Adrenal gland (tissue), 5 donors: ENCODE data around the gene PIGT.

Experiments
- POLR2A ChIP-seq, 2 donors: fragments of 450-650 bp; IDR thresholded peaks; one replicate each; pipeline ENCODE4 v1.6.1; 2017; ENCODE audit warnings: antibody characterized with exemption in 2 of 2, mild to moderate bottlenecking in 2 of 2, moderate library complexity in 1 of 2
- TF ChIP-seq, protein P1 (sequence below), 6 experiments: fragments of 450-650 bp in 4 of 6; fragments of 200-600 bp in 2 of 6; sonication (generic) in 1 of 6; IDR thresholded peaks; 1 replicate in 5 of 6; 2 replicates in 1 of 6; pipeline versions ENCODE4 v1.5.1 to v1.8.0; 2016 to 2021; ENCODE audit warnings: antibody characterized with exemption in 6 of 6, mild to moderate bottlenecking in 2 of 6, moderate library complexity in 1 of 6
- donor health status: DM: no; HTN: no; CAD: no.

- no peak for TF ChIP-seq POLR2A (IDR thresholded peaks at IDR 0.05)
- TF ChIP-seq, protein P1, sequence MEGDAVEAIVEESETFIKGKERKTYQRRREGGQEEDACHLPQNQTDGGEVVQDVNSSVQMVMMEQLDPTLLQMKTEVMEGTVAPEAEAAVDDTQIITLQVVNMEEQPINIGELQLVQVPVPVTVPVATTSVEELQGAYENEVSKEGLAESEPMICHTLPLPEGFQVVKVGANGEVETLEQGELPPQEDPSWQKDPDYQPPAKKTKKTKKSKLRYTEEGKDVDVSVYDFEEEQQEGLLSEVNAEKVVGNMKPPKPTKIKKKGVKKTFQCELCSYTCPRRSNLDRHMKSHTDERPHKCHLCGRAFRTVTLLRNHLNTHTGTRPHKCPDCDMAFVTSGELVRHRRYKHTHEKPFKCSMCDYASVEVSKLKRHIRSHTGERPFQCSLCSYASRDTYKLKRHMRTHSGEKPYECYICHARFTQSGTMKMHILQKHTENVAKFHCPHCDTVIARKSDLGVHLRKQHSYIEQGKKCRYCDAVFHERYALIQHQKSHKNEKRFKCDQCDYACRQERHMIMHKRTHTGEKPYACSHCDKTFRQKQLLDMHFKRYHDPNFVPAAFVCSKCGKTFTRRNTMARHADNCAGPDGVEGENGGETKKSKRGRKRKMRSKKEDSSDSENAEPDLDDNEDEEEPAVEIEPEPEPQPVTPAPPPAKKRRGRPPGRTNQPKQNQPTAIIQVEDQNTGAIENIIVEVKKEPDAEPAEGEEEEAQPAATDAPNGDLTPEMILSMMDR (IDR thresholded peaks at IDR 0.05): no peak
Observed at GRCh38 chr20:45410887-45411286, 5.1 kb upstream of the PIGT start.
